SIG-M5 treated with dmso at 0.1 percent for 504 hours (cell line): ENCODE results near the gene TNK2.
"Not testable (repeated sequence)": the region's sequence is repeated elsewhere in the genome, so short reads cannot be mapped to it uniquely, and the experiment has no call there.

Experiments used
- DNase-seq: peaks from one replicate; lab custom pipeline; 2025; ENCODE audit not compliant: unreplicated experiment; lab: John Stamatoyannopoulos, UW

TNK2 gene

GRCh38 chr3:195918176-195918575 is 9.8 kb upstream of the TNK2 start:
- DNase-seq: no peak

GRCh38 chr3:195916991-195917390 is 8.6 kb upstream of the TNK2 start:
- DNase-seq: no peak

GRCh38 chr3:195916291-195916690 is 7.9 kb upstream of the TNK2 start:
- DNase-seq: no peak

- no peak for DNase-seq
Measured at GRCh38 chr3:195914648-195915473, 6.5 kb upstream of the TNK2 start.

GRCh38 chr3:195914146-195914545 is 5.8 kb upstream of the TNK2 start:
- DNase-seq: not testable (repeated sequence)

GRCh38 chr3:195913382-195913781 is 5.0 kb upstream of the TNK2 start:
- DNase-seq: no peak

- DNase-seq: no peak
Measured at GRCh38 chr3:195911946-195912270, 3.6 kb upstream of the TNK2 start.

- no peak for DNase-seq
Measured at GRCh38 chr3:195911041-195911945, 2.9 kb upstream of the TNK2 start.

- no peak for DNase-seq
Measured at GRCh38 chr3:195910499-195910845, 2.1 kb upstream of the TNK2 start.

- peak; percentile 70 for DNase-seq
Measured at GRCh38 chr3:195909644-195910498, 1.5 kb upstream of the TNK2 start.

GRCh38 chr3:195908694-195909581 is 587 bp upstream of the TNK2 start:
- peak; percentile 55 for DNase-seq

GRCh38 chr3:195907684-195907933 is 742 bp downstream of the TNK2 start:
- no peak for DNase-seq

GRCh38 chr3:195906865-195907683 is 1.3 kb downstream of the TNK2 start:
- peak; percentile 40 for DNase-seq

GRCh38 chr3:195905970-195906864 is 2.1 kb downstream of the TNK2 start:
- DNase-seq: no peak

- DNase-seq: peak; percentile 73
Measured at GRCh38 chr3:195904368-195904767, 4.0 kb downstream of the TNK2 start.

- DNase-seq: no peak
Measured at GRCh38 chr3:195903950-195904290, 4.4 kb downstream of the TNK2 start.

GRCh38 chr3:195902634-195903033 is 5.7 kb downstream of the TNK2 start:
- not testable (repeated sequence) for DNase-seq

GRCh38 chr3:195901836-195902585 is 6.3 kb downstream of the TNK2 start:
- DNase-seq: not testable (repeated sequence)
